IMR-90 (cell line): ENCODE results near the gene DNAH3. TPM values are rescaled to one million over a fixed set of nuclear protein-coding genes. Genes with fewer than 3 reads are reported as not detected.

ENCODE experiments used
- ATAC-seq: fragments of 200-7000 bp; cut with Tn5 transposase; 2 replicates; pipeline ENCODE4 v1.9.1; 2020; ENCODE audit warnings: low read depth, mild to moderate bottlenecking, moderate library complexity
- BruUV-seq: library from RNA; stranded (reverse); fragments of 400-500 nt; replicated peaks from 2 replicates; lab custom pipeline; 2021; lab: Mats Ljungman, UMichigan
- CTCF ChIA-PET: fragments of 300-600 bp; formaldehyde crosslinking; extraction: SDS; loops from one replicate; lab custom pipeline; 2021; ENCODE audit warnings: antibody characterized with exemption; lab: Yijun Ruan, JAX
- POLR2A ChIA-PET: fragments of 300-600 bp; sonication (Branson Sonifier 250); formaldehyde crosslinking; loops from one replicate; lab custom pipeline; 2022; ENCODE audit warnings: antibody characterized with exemption; ENCODE audit not compliant: unreplicated experiment; lab: Charles Lee
- DNase-seq: peaks from one replicate; pipeline ENCODE4 v3.0.0; 2013
- H2AFZ ChIP-seq: replicated peaks from 2 replicates; pipeline ENCODE3; 2013; ENCODE audit warnings: low read length, mild to moderate bottlenecking; ENCODE audit not compliant: poor library complexity
- H2AK5ac ChIP-seq: 2 replicates; pipeline ENCODE4 v1.6.1; 2013; ENCODE audit warnings: low read depth, low read length, inconsistent platforms
- H2AK9ac ChIP-seq: replicated peaks from 2 replicates; pipeline ENCODE3; 2013; ENCODE audit warnings: mild to moderate bottlenecking, low read depth, low read length, moderate library complexity; ENCODE audit not compliant: poor library complexity
- H2BK120ac ChIP-seq: 2 replicates; pipeline ENCODE4 v1.6.1; 2013; ENCODE audit warnings: low read depth, low read length, inconsistent platforms
- H2BK15ac ChIP-seq: 3 replicates; pipeline ENCODE4 v1.6.1; 2013; ENCODE audit warnings: low read depth, low read length, inconsistent platforms
- H2BK20ac ChIP-seq: 2 replicates; pipeline ENCODE4 v1.6.1; 2013; ENCODE audit warnings: low read depth, mild to moderate bottlenecking, inconsistent platforms, low read length, moderate library complexity
- H2BK5ac ChIP-seq: 2 replicates; pipeline ENCODE4 v1.6.1; 2013; ENCODE audit warnings: mild to moderate bottlenecking, low read depth, low read length, inconsistent platforms; ENCODE audit not compliant: poor library complexity, severe bottlenecking
- H3K14ac ChIP-seq: replicated peaks from 2 replicates; pipeline ENCODE4 v1.6.1; 2013; ENCODE audit warnings: low read depth, low read length, inconsistent platforms
- H3K18ac ChIP-seq: 2 replicates; pipeline ENCODE4 v1.6.1; 2013; ENCODE audit warnings: low read depth, low read length, control low read depth
- H3K23ac ChIP-seq: 2 replicates; pipeline ENCODE4 v1.6.1; 2013; ENCODE audit warnings: low read depth, low read length, inconsistent platforms
- H3K27ac ChIP-seq: 2 replicates; pipeline ENCODE4 v1.5.1; 2013; ENCODE audit warnings: mild to moderate bottlenecking, control low read depth, low read length; ENCODE audit not compliant: insufficient read depth
- H3K27me3 ChIP-seq: 2 replicates; pipeline ENCODE4 v1.6.1; 2013; ENCODE audit warnings: low read length; ENCODE audit not compliant: control insufficient read depth, insufficient read depth
- H3K36me3 ChIP-seq: 2 replicates; pipeline ENCODE4 v1.6.1; 2013; ENCODE audit warnings: low read length, mixed read lengths; ENCODE audit not compliant: control insufficient read depth, insufficient read depth
- H3K4ac ChIP-seq: 2 replicates; pipeline ENCODE4 v1.6.1; 2013; ENCODE audit warnings: low read depth, low read length, inconsistent platforms
- H3K4me1 ChIP-seq: 2 replicates; pipeline ENCODE4 v1.6.1; 2013; ENCODE audit warnings: low read length, mixed read lengths; ENCODE audit not compliant: control insufficient read depth, insufficient read depth
- H3K4me2 ChIP-seq: 2 replicates; pipeline ENCODE4 v1.6.1; 2013; ENCODE audit warnings: low read depth, mild to moderate bottlenecking, control low read depth, low read length, moderate library complexity
- H3K4me3 ChIP-seq: 2 replicates; pipeline ENCODE4 v1.5.1; 2013; ENCODE audit warnings: low read depth, mild to moderate bottlenecking, control low read depth, low read length, moderate library complexity; ENCODE audit not compliant: insufficient read depth
- H3K56ac ChIP-seq: 2 replicates; pipeline ENCODE4 v1.6.1; 2013; ENCODE audit warnings: low read length, inconsistent platforms; ENCODE audit not compliant: insufficient read depth; ENCODE audit errors: extremely low read depth
- H3K79me1 ChIP-seq, 2 experiments: 2 replicates each; pipeline ENCODE4 v1.6.1; 2013; ENCODE audit warnings: low read length in 2 of 2, inconsistent platforms in 1 of 2, low read depth in 1 of 2
- H3K9ac ChIP-seq: 2 replicates; pipeline ENCODE4 v1.6.1; 2013; ENCODE audit warnings: low read depth, low read length, control low read depth
- H3K9me1 ChIP-seq: 2 replicates; pipeline ENCODE4 v1.6.1; 2013; ENCODE audit warnings: low read length, inconsistent platforms; ENCODE audit not compliant: insufficient read depth
- H3K9me3 ChIP-seq: 2 replicates; pipeline ENCODE4 v1.6.1; 2013; ENCODE audit warnings: low read length; ENCODE audit not compliant: control insufficient read depth, insufficient read depth
- H4K20me1 ChIP-seq: 2 replicates; pipeline ENCODE4 v1.6.1; 2013; ENCODE audit warnings: low read length, inconsistent platforms; ENCODE audit not compliant: insufficient read depth
- H4K5ac ChIP-seq: 2 replicates; pipeline ENCODE4 v1.6.1; 2013; ENCODE audit warnings: mild to moderate bottlenecking, low read depth, low read length, control low read depth
- H4K8ac ChIP-seq, 2 experiments: 2 replicates each; pipeline ENCODE4 v1.6.1; 2013; ENCODE audit warnings: low read depth in 2 of 2, low read length in 2 of 2, control low read depth in 1 of 2, inconsistent platforms in 1 of 2
- H4K91ac ChIP-seq: 2 replicates; pipeline ENCODE4 v1.6.1; 2013; ENCODE audit warnings: low read depth, low read length, inconsistent platforms; ENCODE audit not compliant: insufficient read depth
- POLR2A ChIP-seq: IDR thresholded peaks from 2 replicates; pipeline ENCODE4 v1.6.1; 2012; ENCODE audit warnings: mild to moderate bottlenecking, low read depth, low read length
- RAD21 ChIP-seq: IDR thresholded peaks from 2 replicates; pipeline ENCODE4 v1.6.1; 2012; ENCODE audit warnings: low read length, improper control_type of control experiment
- WGBS, 2 experiments: methylation state at CpG; one replicate each; pipeline versions ENCODE4 v1.1.5 to v1.1.7; 2013; ENCODE audit warnings: missing lambda C conversion rate in 2 of 2; ENCODE audit not compliant: insufficient read length in 1 of 2; ENCODE audit errors: extremely low coverage in 2 of 2; 5-methylcytosine and 5-hydroxymethylcytosine counted together
- dilution Hi-C: fragments of 300-500 bp; cut with HindIII; formaldehyde crosslinking; loops from one replicate; pipeline ENCODE4 v1.14.3; 2018; ENCODE audit warnings: low sequenced_read_pairs; ENCODE audit not compliant: unreplicated experiment
- in situ Hi-C: fragments of 300-500 bp; cut with MboI; formaldehyde crosslinking; loops from 3 replicates; pipeline ENCODE4 v1.14.3; 2019; ENCODE audit warnings: low sequenced_read_pairs, inconsistent platforms, mixed read lengths
- intact Hi-C: fragments of 100-400 bp; cut with micrococcal nuclease; formaldehyde crosslinking; loops from 2 replicates; pipeline ENCODE4 v1.10.0; 2022
- polyA plus RNA-seq, 3 experiments: library from polyadenylated mRNA; depleted of rRNA; stranded (reverse); fragments of >200 nt; gene quantifications; 2 replicates each; pipeline ENCODE4 v1.2.3, GENCODE V29; 2012; ENCODE audit warnings: low replicate concordance in 1 of 3
- total RNA-seq: library from RNA; depleted of rRNA; stranded (reverse); fragments of >200 nt; gene quantifications from 2 replicates; pipeline ENCODE4 v1.2.3, GENCODE V29; 2012

Gene DNAH3
- total and polyA plus RNA-seq, 2 of the 4 experiments (the other 2 are of a cell fraction) = not detected

GRCh38 chr16:20889625-20890275, 260.9 kb downstream of the DNAH3 start:
- Histone ChIP-seq H3K27ac (no peak overlapping the region), H3K9me1 (peaks cover 17% of the 10 kb centered on the region), H3K79me1 (peaks cover 15 to 81% of the 10 kb centered on the region in 2 experiments), H2AK5ac (no peak overlapping the region), H2AK9ac (no peak overlapping the region), H3K4me3 (no peak overlapping the region), H2AFZ (no peak overlapping the region), H2BK20ac (no peak overlapping the region), H4K8ac (no peak overlapping the region), H3K23ac (no peak overlapping the region), H2BK120ac (no peak overlapping the region), H3K27me3 (no peaks in the 10 kb centered on the region), H3K4ac (no peak overlapping the region), H3K9ac (no peak overlapping the region), H3K4me1 (0 out of 2 replicates have a peak, but pooled peaks cover 1% of the 10 kb centered on the region), H3K36me3 (peaks cover 21% of the 10 kb centered on the region), H3K9me3 (no peaks in the 10 kb centered on the region), H4K91ac (no peak overlapping the region), H4K5ac (no peak overlapping the region), H3K18ac (no peak overlapping the region), H2BK5ac (no peak overlapping the region), H3K56ac (no peak overlapping the region), H3K4me2 (no peak overlapping the region), H4K20me1 (peaks cover 56% of the 10 kb centered on the region), H3K14ac (no peak overlapping the region), H2BK15ac (no peak overlapping the region)
- TF ChIP-seq RAD21 (no peak), POLR2A (peak; percentile 23; the same call in 1 of the 2 replicates)
- BruUV-seq = no TSS peak
- intact Hi-C loops (no loop called here), dilution Hi-C loops (no loop called here), in situ Hi-C loops (no loop called here)
- WGBS, 2 experiments = no CpG with 5 or more reads among the region's 4 CpGs
- DNase-seq = no peak
- ChIA-PET POLR2A (no interaction called here), CTCF (no interaction called here)
- ATAC-seq = no peak
